GM18868 (cell line): ENCODE measurements around the gene PLAAT5.
"Not testable (repeated sequence)": the region's sequence is repeated elsewhere in the genome, so short reads cannot be mapped to it uniquely, and the experiment has no call there.

ENCODE experiments used
- ATAC-seq: cut with Tn5 transposase; IDR thresholded peaks from one replicate; pipeline ENCODE4 v1.9.1; 2021; ENCODE audit warnings: mild to moderate bottlenecking, moderate library complexity; ENCODE audit not compliant: unreplicated experiment

The PLAAT5 gene

GRCh38 chr11:63489879-63490278 lies 1.1 kb downstream of the PLAAT5 start:
- ATAC-seq, result no peak

- no peak for ATAC-seq
Observed at GRCh38 chr11:63488789-63489188, 2.2 kb downstream of the PLAAT5 start.

- ATAC-seq, result no peak
Observed at GRCh38 chr11:63485777-63486176, 5.2 kb downstream of the PLAAT5 start.

GRCh38 chr11:63480039-63480438 lies 10.9 kb downstream of the PLAAT5 start:
- no peak for ATAC-seq

GRCh38 chr11:63478896-63479295 lies 12.1 kb downstream of the PLAAT5 start:
- no peak for ATAC-seq

- no peak for ATAC-seq
Observed at GRCh38 chr11:63476618-63477017, 14.3 kb downstream of the PLAAT5 start.

- ATAC-seq, result no peak
Observed at GRCh38 chr11:63472372-63472771, 18.6 kb downstream of the PLAAT5 start.

- ATAC-seq, result no peak
Observed at GRCh38 chr11:63470311-63470710, 20.7 kb downstream of the PLAAT5 start.

GRCh38 chr11:63462137-63462536 lies 28.8 kb downstream of the PLAAT5 start:
- ATAC-seq, result no peak

GRCh38 chr11:63459586-63459985 lies 31.4 kb downstream of the PLAAT5 start:
- ATAC-seq, result no peak

- no peak for ATAC-seq
Observed at GRCh38 chr11:63448646-63449045, 42.3 kb downstream of the PLAAT5 start.

GRCh38 chr11:63445720-63446119 lies 45.2 kb downstream of the PLAAT5 start:
- no peak for ATAC-seq

GRCh38 chr11:63445118-63445517 lies 45.8 kb downstream of the PLAAT5 start:
- ATAC-seq, result no peak

- ATAC-seq, result no peak
Observed at GRCh38 chr11:63444160-63444559, 46.8 kb downstream of the PLAAT5 start.

GRCh38 chr11:63443714-63444113 lies 47.3 kb downstream of the PLAAT5 start:
- ATAC-seq, result no peak

- not testable (repeated sequence) for ATAC-seq
Observed at GRCh38 chr11:63435831-63436230, 55.1 kb downstream of the PLAAT5 start.

- ATAC-seq, result not testable (repeated sequence)
Observed at GRCh38 chr11:63435351-63435750, 55.6 kb downstream of the PLAAT5 start.

GRCh38 chr11:63430731-63431130 lies 60.2 kb downstream of the PLAAT5 start:
- ATAC-seq, result not testable (repeated sequence)

- ATAC-seq, result no peak
Observed at GRCh38 chr11:63427971-63428508, 62.9 kb downstream of the PLAAT5 start.

- ATAC-seq, result no peak
Observed at GRCh38 chr11:63417174-63417852, 73.7 kb downstream of the PLAAT5 start.
